H1 (cell line): ENCODE data around the gene CDYL. TPM values are rescaled to one million over a fixed set of nuclear protein-coding genes. Genes with fewer than 3 reads are reported as not detected.

Source experiments
- CTCF ChIA-PET: fragments of 300-600 bp; sonication (Branson Sonifier 250); formaldehyde crosslinking; loops from one replicate; lab custom pipeline; 2021; ENCODE audit not compliant: partially characterized antibody; lab: Charles Lee
- POLR2A ChIA-PET: fragments of 300-600 bp; sonication (Branson Sonifier 250); formaldehyde crosslinking; loops from one replicate; lab custom pipeline; 2021; ENCODE audit warnings: inconsistent platforms; ENCODE audit not compliant: partially characterized antibody; lab: Charles Lee
- DNase-seq, 2 experiments: peaks; one replicate each; pipeline versions ENCODE4 v3.0.0 to v3.0.0-alpha.2; 2010 to 2022; ENCODE audit warnings: low spot score in 2 of 2, low read depth in 1 of 2, mixed read lengths in 1 of 2
- FAIRE-seq: peaks from 2 replicates; lab custom pipeline; 2011; peaks lifted over from hg19 to GRCh38; lab: Jason Lieb, UNC
- H2AFZ ChIP-seq: 2 replicates; pipeline ENCODE4 v1.8.1; 2012; ENCODE audit warnings: low read length, inconsistent platforms
- H2AK5ac ChIP-seq: 2 replicates; pipeline ENCODE4 v1.6.1; 2013; ENCODE audit warnings: low read depth, low read length
- H2BK120ac ChIP-seq: replicated peaks from 2 replicates; pipeline ENCODE3; 2013; ENCODE audit warnings: low read depth, low read length, inconsistent platforms
- H2BK12ac ChIP-seq: 2 replicates; pipeline ENCODE4 v1.6.1; 2013; ENCODE audit warnings: low read depth, low read length
- H2BK15ac ChIP-seq: 2 replicates; pipeline ENCODE4 v1.6.1; 2013; ENCODE audit warnings: low read length
- H2BK20ac ChIP-seq: 2 replicates; pipeline ENCODE4 v1.6.1; 2013; ENCODE audit warnings: low read length
- H2BK5ac ChIP-seq: 2 replicates; pipeline ENCODE4 v1.6.1; 2013; ENCODE audit warnings: low read depth, low read length
- H3K14ac ChIP-seq: 2 replicates; pipeline ENCODE4 v1.6.1; 2013; ENCODE audit warnings: inconsistent platforms; ENCODE audit not compliant: insufficient read length
- H3K18ac ChIP-seq: 2 replicates; pipeline ENCODE4 v1.6.1; 2013; ENCODE audit warnings: low read length; ENCODE audit errors: extremely low read depth
- H3K23ac ChIP-seq: 2 replicates; pipeline ENCODE4 v1.6.1; 2013; ENCODE audit warnings: inconsistent platforms; ENCODE audit not compliant: insufficient read length
- H3K23me2 ChIP-seq: 2 replicates; pipeline ENCODE4 v1.6.1; 2013; ENCODE audit warnings: low read depth, low read length
- H3K27ac ChIP-seq: 2 replicates; pipeline ENCODE4 v1.6.1; 2011; ENCODE audit warnings: low read depth, low read length, inconsistent platforms
- H3K27me3 ChIP-seq, 4 experiments: replicated peaks in 1 of 4; 1 replicate in 1 of 4; 2 replicates in 3 of 4; pipeline versions ENCODE4 v1.6.1 to v1.8.1; 2011 to 2013; ENCODE audit warnings: low read length in 3 of 4, mild to moderate bottlenecking in 3 of 4, inconsistent platforms in 2 of 4, mixed read lengths in 2 of 4, moderate library complexity in 1 of 4; ENCODE audit not compliant: control insufficient read depth in 3 of 4, insufficient read depth in 3 of 4; ENCODE audit errors: extremely low read depth in 1 of 4
- H3K36me3 ChIP-seq, 4 experiments: 2 replicates each; pipeline versions ENCODE4 v1.6.1 to v1.8.1; 2011 to 2013; ENCODE audit warnings: mild to moderate bottlenecking in 4 of 4, low read length in 3 of 4, moderate library complexity in 2 of 4, control low read depth in 1 of 4, inconsistent platforms in 1 of 4; ENCODE audit not compliant: insufficient read depth in 4 of 4, control insufficient read depth in 2 of 4
- H3K4ac ChIP-seq: replicated peaks from 2 replicates; pipeline ENCODE3; 2013; ENCODE audit warnings: low read length, low read depth, mixed read lengths, inconsistent platforms; ENCODE audit not compliant: insufficient read length
- H3K4me1 ChIP-seq, 4 experiments: replicated peaks in 1 of 4; 1 replicate in 1 of 4; 2 replicates in 3 of 4; pipeline versions ENCODE4 v1.6.1 to v1.8.1; 2011 to 2013; ENCODE audit warnings: low read length in 3 of 4, inconsistent platforms in 2 of 4, mixed read lengths in 1 of 4; ENCODE audit not compliant: insufficient read depth in 4 of 4, control insufficient read depth in 3 of 4
- H3K4me2 ChIP-seq, 2 experiments: 2 replicates each; pipeline versions ENCODE4 v1.6.1 to v1.8.1; 2011 to 2013; ENCODE audit warnings: low read depth in 2 of 2, low read length in 2 of 2, control low read depth in 1 of 2, inconsistent platforms in 1 of 2, mild to moderate bottlenecking in 1 of 2; ENCODE audit not compliant: insufficient read depth in 1 of 2
- H3K4me3 ChIP-seq, 4 experiments: fragments of 200-600, 300-600 bp in 1 of 4; sonication (generic), shearing (Covaris generic), sonication (Bioruptor Twin) in 1 of 4; 2 replicates each; pipeline versions ENCODE4 v1.5.1 to v1.8.1; 2011 to 2016; ENCODE audit warnings: low read length in 4 of 4, low read depth in 3 of 4, control low read depth in 2 of 4, inconsistent platforms in 2 of 4, mild to moderate bottlenecking in 2 of 4, mixed read lengths in 1 of 4, moderate library complexity in 1 of 4; ENCODE audit not compliant: insufficient read depth in 2 of 4; ENCODE audit errors: extremely low read depth in 1 of 4
- H3K56ac ChIP-seq: replicated peaks from 2 replicates; pipeline ENCODE3; 2013; ENCODE audit warnings: low read depth, mild to moderate bottlenecking, mixed read lengths, low read length, inconsistent platforms; ENCODE audit not compliant: insufficient read length
- H3K79me1 ChIP-seq: 2 replicates; pipeline ENCODE4 v1.6.1; 2013; ENCODE audit warnings: low read depth, low read length, control low read depth
- H3K79me2 ChIP-seq, 2 experiments: 2 replicates each; pipeline versions ENCODE4 v1.6.1 to v1.8.1; 2012 to 2013; ENCODE audit warnings: low read length in 2 of 2, mild to moderate bottlenecking in 2 of 2, inconsistent platforms in 1 of 2; ENCODE audit not compliant: insufficient read depth in 2 of 2, control insufficient read depth in 1 of 2
- H3K9ac ChIP-seq, 4 experiments: replicated peaks in 1 of 4; 1 replicate in 1 of 4; 2 replicates in 3 of 4; pipeline versions ENCODE4 v1.6.1 to v1.8.1; 2011 to 2013; ENCODE audit warnings: low read depth in 3 of 4, low read length in 3 of 4, control low read depth in 2 of 4, mild to moderate bottlenecking in 2 of 4, moderate library complexity in 2 of 4, inconsistent platforms in 1 of 4; ENCODE audit errors: extremely low read depth in 1 of 4
- H3K9me3 ChIP-seq, 2 experiments: 2 replicates each; pipeline versions ENCODE4 v1.6.1 to v1.8.1; 2012 to 2013; ENCODE audit warnings: mild to moderate bottlenecking in 2 of 2, moderate library complexity in 2 of 2, control low read depth in 1 of 2, inconsistent platforms in 1 of 2, low read depth in 1 of 2, low read length in 1 of 2, mixed read lengths in 1 of 2; ENCODE audit not compliant: insufficient read depth in 2 of 2
- H4K20me1 ChIP-seq, 2 experiments: replicated peaks in 1 of 2; 2 replicates each; pipeline versions ENCODE3 to v1.8.1; 2011 to 2013; ENCODE audit warnings: inconsistent platforms in 2 of 2, low read length in 2 of 2, mild to moderate bottlenecking in 1 of 2; ENCODE audit not compliant: insufficient read depth in 2 of 2, control insufficient read depth in 1 of 2
- H4K5ac ChIP-seq: 2 replicates; pipeline ENCODE4 v1.6.1; 2013; ENCODE audit warnings: low read length, low read depth, mixed read lengths, inconsistent platforms; ENCODE audit not compliant: insufficient read length
- H4K8ac ChIP-seq: 2 replicates; pipeline ENCODE4 v1.8.0; 2013; ENCODE audit warnings: mild to moderate bottlenecking, moderate library complexity, low read length, inconsistent platforms; ENCODE audit not compliant: insufficient read depth; ENCODE audit errors: extremely low read depth
- H4K91ac ChIP-seq: replicated peaks from 2 replicates; pipeline ENCODE3; 2013; ENCODE audit warnings: low read length, mixed read lengths, inconsistent platforms; ENCODE audit not compliant: insufficient read length
- ASH2L ChIP-seq: fragments of 200-600, 300-600 bp; sonication (generic); IDR thresholded peaks from one replicate; pipeline ENCODE4 v1.7.1; 2017; ENCODE audit warnings: low read length
- CEBPB ChIP-seq: IDR thresholded peaks from 2 replicates; pipeline ENCODE4 v1.6.1; 2012; ENCODE audit warnings: low read depth, low read length
- GABPA ChIP-seq: IDR thresholded peaks from 2 replicates; pipeline ENCODE4 v1.6.1; 2011; ENCODE audit warnings: mild to moderate bottlenecking, low read length, moderate library complexity, borderline replicate concordance; ENCODE audit not compliant: insufficient read depth
- HDAC6 ChIP-seq: IDR thresholded peaks from one replicate; pipeline ENCODE4 v1.7.1; 2012; ENCODE audit warnings: low read depth, mild to moderate bottlenecking, inconsistent platforms, low read length, moderate library complexity
- KDM4A ChIP-seq: IDR thresholded peaks from one replicate; pipeline ENCODE4 v1.7.1; 2012; ENCODE audit warnings: low read depth, mild to moderate bottlenecking, moderate library complexity, low read length, inconsistent platforms; ENCODE audit not compliant: severe bottlenecking
- POLR2A ChIP-seq, 2 experiments: IDR thresholded peaks; 1 replicate in 1 of 2; 2 replicates in 1 of 2; pipeline ENCODE4 v1.6.1; 2011; ENCODE audit warnings: low read depth in 2 of 2, low read length in 2 of 2, mild to moderate bottlenecking in 2 of 2; ENCODE audit errors: control extremely low read depth in 1 of 2
- POLR2AphosphoS5 ChIP-seq: IDR thresholded peaks from 2 replicates; pipeline ENCODE4 v1.6.1; 2011; ENCODE audit warnings: low read depth, low read length
- RBBP5 ChIP-seq: IDR thresholded peaks from 2 replicates; pipeline ENCODE4 v1.7.1; 2012; ENCODE audit warnings: low read depth, mild to moderate bottlenecking, inconsistent platforms, low read length, moderate library complexity, borderline replicate concordance
- TAF1 ChIP-seq: IDR thresholded peaks from 2 replicates; pipeline ENCODE4 v1.6.1; 2011; ENCODE audit warnings: mild to moderate bottlenecking, low read depth, low read length
- TAF7 ChIP-seq: optimal IDR thresholded peaks from 2 replicates; pipeline ENCODE3; 2011; ENCODE audit warnings: low read depth, mild to moderate bottlenecking, inconsistent platforms, low read length, moderate library complexity, borderline replicate concordance
- TBP ChIP-seq: IDR thresholded peaks from 2 replicates; pipeline ENCODE4 v1.6.1; 2011; ENCODE audit warnings: low read depth, low read length, improper control_type of control experiment
- ZNF274 ChIP-seq: IDR thresholded peaks from 2 replicates; pipeline ENCODE4 v1.7.0; 2012; ENCODE audit warnings: low read length, borderline replicate concordance; ENCODE audit errors: extremely low read depth
- WGBS, 2 experiments: shearing (Covaris generic) in 1 of 2; methylation state at CpG; one replicate each; pipeline versions ENCODE4 v1.1.6 to v1.1.7; 2013 to 2015; ENCODE audit warnings: low lambda C conversion rate in 2 of 2, mixed read lengths in 2 of 2, inconsistent platforms in 1 of 2, low coverage in 1 of 2, missing lambda C conversion rate in 1 of 2; ENCODE audit not compliant: insufficient replicate concordance in 2 of 2, insufficient coverage in 1 of 2, insufficient read length in 1 of 2; ENCODE audit errors: extremely low coverage in 1 of 2, missing lambda C conversion rate in 1 of 2; 5-methylcytosine and 5-hydroxymethylcytosine counted together
- polyA plus RNA-seq, 7 experiments: library from polyadenylated mRNA; depleted of rRNA in 3 of 7; stranded (reverse) in 5 of 7; unstranded in 2 of 7; fragments of >200 nt in 5 of 7; fragments of 200-250 nt in 2 of 7; gene quantifications; 1 replicate in 5 of 7; 2 replicates in 1 of 7; 4 replicates in 1 of 7; pipeline versions ENCODE4 v1.2.1 to v1.2.3, GENCODE V29; 2011 to 2013; ENCODE audit warnings: missing spikeins in 2 of 7, mixed read lengths in 2 of 7
- total RNA-seq: library from RNA; stranded (reverse); fragmentation: NEBNext Ultra II Directional; extraction: Animal tissue kit (Norgen Biotek cat#: 25700); gene quantifications from 2 replicates; pipeline ENCODE4 v1.2.1, GENCODE V29; 2021

CDYL gene
- total and polyA plus RNA-seq, 2 of the 8 experiments (the other 6 are each of a cell fraction or from before 2014, with no cell fraction given) = 56.4 to 119 TPM

GRCh38 chr6:4973982-4974745, 198.0 kb downstream of the CDYL start:
- no peaks in the 10 kb centered on the region for H3K23me2 ChIP-seq
- peak overlapping the region; percentile 37 to 51; a peak in 2 of 4 replicates for H3K4me2 ChIP-seq

More at GRCh38 chr6:4973982-4974745, 198.0 kb downstream of the CDYL start:
- Histone ChIP-seq H2BK120ac (no peak overlapping the region), H3K79me2 (no peaks in the 10 kb centered on the region), H2AFZ (peak overlapping the region; percentile 43; the same call in 1 of the 2 replicates), H3K36me3 (no peaks in the 10 kb centered on the region), H4K20me1 (no peaks in the 10 kb centered on the region), H4K91ac (no peak overlapping the region), H4K5ac (peak overlapping the region; percentile 11), H3K14ac (no peak overlapping the region), H3K4me1 (peaks cover 4 to 8% (median 6%) of the 10 kb centered on the region in 4 experiments), H2AK5ac (no peak overlapping the region), H3K9ac (no peak overlapping the region; a peak in 1 of 7 replicates), H3K18ac (peak overlapping the region; percentile 87), H3K4me3 (peak overlapping the region in 1 of 4 experiments; percentile 9; a peak in 1 of 8 replicates), H3K27ac (no peak overlapping the region), H2BK12ac (peak overlapping the region; percentile 95; the same call in 1 of the 2 replicates), H2BK15ac (no peak overlapping the region), H3K56ac (no peak overlapping the region), H3K4ac (no peak overlapping the region), H3K27me3 (no peaks in the 10 kb centered on the region), H4K8ac (peak overlapping the region; percentile 69; the same call in 1 of the 2 replicates), H3K23ac (no peak overlapping the region), H3K9me3 (peaks cover 0 to under 1% of the 10 kb centered on the region in 2 experiments; a peak in 1 of 4 replicates), H2BK20ac (no peak overlapping the region; the same call in 1 of the 2 replicates), H3K79me1 (no peaks in the 10 kb centered on the region), H2BK5ac (0 out of 2 replicates have a peak overlapping the region, but pooled peaks have one; percentile 60)
- DNase-seq (peak; percentile 47 to 66), FAIRE-seq (no peak)
- ChIA-PET POLR2A (interaction anchor here (0.6 to 2.6 kb wide), 7 partner anchors 9 to 48 kb away, joined by 3 to 9 read pairs (median 3); partner anchors contain the start of gene RPP40), CTCF (interaction anchor here (0.5 to 2.1 kb wide), 14 partner anchors 9 to 820 kb away, joined by 3 to 7 read pairs (median 3); no protein-coding TSS in a partner anchor)
- TF ChIP-seq KDM4A (no peak), TAF1 (peak; percentile 82), POLR2A (IDR thresholded peaks at IDR 0.05; ENCODE audit: control extremely low read depth in 1 of 2, low read depth in 2 of 2, low read length in 2 of 2) (peak in 1 of 2 experiments; percentile 76; a peak in 2 of 3 replicates), POLR2AphosphoS5 (peak; percentile 65), ZNF274 (no peak), TBP (peak; percentile 77), HDAC6 (no peak), GABPA (no peak), CEBPB (0 out of 2 replicates have a peak, but pooled peaks have one; percentile 35), ASH2L (peak; percentile 92), RBBP5 (peak; percentile 85; the same call in 1 of the 2 replicates), TAF7 (peak; percentile 70)
- 56% methylated on average over 14 of the region's 14 CpGs; no CpG with 5 or more reads in 1 of the 2 experiments for WGBS, 2 experiments
